ENCODE data around the gene SZRD1.
"Not testable (repeated sequence)": the region's sequence is repeated elsewhere in the genome, so short reads cannot be mapped to it uniquely, and the experiment has no call there.

The SZRD1 gene

GRCh38 chr1:16351994-16352841 lies 14.8 kb upstream of the SZRD1 start, which contains the start of gene FBXO42:
TSS of gene FBXO42 (minus strand) at chr1:16352480. CDS start at chr1:16315418, 37,062 bp downstream.
- H3K4me1 Mint-ChIP-seq, result peaks cover 13 to 47% of the 10 kb centered on the region in 2 donors
- ATAC-seq (replicated peaks) (peak; percentile 94 to 95), DNase-seq (peak; percentile 91)
- H3K27ac Mint-ChIP-seq, result peak within 1 kb of the TSS; percentile 97
- peak within 1 kb of the TSS; percentile 94 to 97 for H3K4me3 Mint-ChIP-seq
- no peaks in the 10 kb centered on the region for H3K9me3 Mint-ChIP-seq
- H3K36me3 Mint-ChIP-seq, result peaks cover 0 to 2% of the 10 kb centered on the region in 2 donors
- no peaks in the 10 kb centered on the region for H3K27me3 Mint-ChIP-seq

DNA sequence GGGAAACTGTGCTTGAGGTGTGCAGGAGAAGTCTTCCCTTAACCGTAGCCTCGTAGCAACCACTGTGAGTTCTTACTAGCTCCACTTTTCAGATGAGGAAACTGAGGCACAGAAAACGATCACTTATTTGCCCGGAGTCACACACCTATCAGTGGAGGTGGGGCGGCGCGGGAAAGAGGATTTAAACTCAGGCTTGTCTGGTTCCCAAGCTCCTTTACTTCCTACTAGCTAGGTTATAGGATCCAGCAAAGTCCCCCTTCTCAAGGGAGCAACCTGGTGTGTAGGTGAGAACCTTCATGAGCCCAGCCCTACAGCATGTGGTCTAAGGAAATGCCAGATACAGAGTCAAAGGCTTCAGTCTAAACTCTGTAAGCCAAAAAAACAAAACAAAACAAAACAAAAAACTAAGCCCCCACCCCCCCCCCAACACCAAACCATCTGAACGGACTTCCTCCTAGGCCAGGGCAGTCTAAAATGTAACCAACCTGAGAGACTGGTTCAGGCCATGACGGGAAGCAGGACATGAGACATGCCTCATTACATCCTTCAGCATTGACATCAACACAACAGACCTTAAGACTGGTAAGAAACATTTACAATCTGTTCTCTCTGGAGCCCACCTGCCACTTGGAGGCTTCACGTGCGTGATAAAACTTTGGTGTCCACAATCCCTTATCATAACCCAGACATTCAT lies 14.1 kb upstream of the SZRD1 start:
- no peak for DNase-seq
- ATAC-seq (replicated peaks), result peak in 1 of 2 donors; percentile 11
- H3K4me3 Mint-ChIP-seq, result peak overlapping the region; percentile 94 to 97
- no peaks in the 10 kb centered on the region for H3K9me3 Mint-ChIP-seq
- H3K4me1 Mint-ChIP-seq, result peaks cover 13 to 42% of the 10 kb centered on the region in 2 donors
- no peaks in the 10 kb centered on the region for H3K27me3 Mint-ChIP-seq
- peaks cover 0 to 2% of the 10 kb centered on the region in 2 donors for H3K36me3 Mint-ChIP-seq
- H3K27ac Mint-ChIP-seq, result peak overlapping the region; percentile 97

DNA sequence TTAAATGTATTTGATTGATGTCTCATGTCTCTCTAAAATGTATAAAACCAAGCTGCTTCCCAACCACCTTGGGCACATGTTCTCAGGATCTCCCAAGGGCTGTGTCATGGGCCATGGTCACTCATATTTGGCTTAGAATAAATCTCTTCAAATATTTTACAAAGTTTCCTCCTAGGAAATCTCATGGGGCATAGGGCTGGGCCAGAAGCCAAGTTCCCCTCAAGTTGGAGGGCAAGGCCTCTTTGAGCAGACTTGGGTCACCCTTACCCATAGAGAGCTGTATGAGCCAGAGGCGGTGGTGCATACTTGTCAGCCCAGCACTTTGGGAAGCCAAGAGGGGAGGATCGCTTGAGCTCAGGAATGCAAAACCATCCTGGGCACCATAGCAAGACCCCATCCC lies 12.4 kb upstream of the SZRD1 start:
- no peak for ATAC-seq (replicated peaks)
- Mint-ChIP-seq H3K27me3 (no peaks in the 10 kb centered on the region), H3K4me3 (no peak overlapping the region), H3K4me1 (peaks cover 13 to 34% of the 10 kb centered on the region in 2 donors), H3K36me3 (peaks cover 0 to 2% of the 10 kb centered on the region in 2 donors), H3K27ac (no peak overlapping the region), H3K9me3 (no peaks in the 10 kb centered on the region)
- no peak for DNase-seq

- Mint-ChIP-seq H3K4me3 (no peak overlapping the region), H3K27ac (no peak overlapping the region), H3K27me3 (no peaks in the 10 kb centered on the region), H3K9me3 (no peaks in the 10 kb centered on the region), H3K4me1 (peaks cover 4 to 13% of the 10 kb centered on the region in 2 donors), H3K36me3 (peaks cover 0 to 2% of the 10 kb centered on the region in 2 donors)
- ATAC-seq (replicated peaks), result no peak
- DNase-seq, result no peak
Observed at GRCh38 chr1:16356867-16357266, 10.2 kb upstream of the SZRD1 start.

GRCh38 chr1:16365146-16365498 lies 1.9 kb upstream of the SZRD1 start:
- DNase-seq, H3K27ac Mint-ChIP-seq: not testable (repeated sequence)
- H3K4me1 Mint-ChIP-seq, result peaks cover 13 to 30% of the 10 kb centered on the region in 2 donors

GRCh38 chr1:16367258-16367967 lies 371 bp downstream of the SZRD1 start:
- no peaks in the 10 kb centered on the region for H3K9me3 Mint-ChIP-seq
- peaks cover 20 to 26% of the 10 kb centered on the region in 2 donors for H3K36me3 Mint-ChIP-seq
- ATAC-seq (replicated peaks), result peak; percentile 71 to 76

More at GRCh38 chr1:16365146-16365498, 1.9 kb upstream of the SZRD1 start:
- not testable (repeated sequence) for ATAC-seq (replicated peaks); H3K9me3 Mint-ChIP-seq; H3K4me3 Mint-ChIP-seq; H3K27me3 Mint-ChIP-seq
- H3K36me3 Mint-ChIP-seq, result peaks cover 10 to 15% of the 10 kb centered on the region in 2 donors

DNA sequence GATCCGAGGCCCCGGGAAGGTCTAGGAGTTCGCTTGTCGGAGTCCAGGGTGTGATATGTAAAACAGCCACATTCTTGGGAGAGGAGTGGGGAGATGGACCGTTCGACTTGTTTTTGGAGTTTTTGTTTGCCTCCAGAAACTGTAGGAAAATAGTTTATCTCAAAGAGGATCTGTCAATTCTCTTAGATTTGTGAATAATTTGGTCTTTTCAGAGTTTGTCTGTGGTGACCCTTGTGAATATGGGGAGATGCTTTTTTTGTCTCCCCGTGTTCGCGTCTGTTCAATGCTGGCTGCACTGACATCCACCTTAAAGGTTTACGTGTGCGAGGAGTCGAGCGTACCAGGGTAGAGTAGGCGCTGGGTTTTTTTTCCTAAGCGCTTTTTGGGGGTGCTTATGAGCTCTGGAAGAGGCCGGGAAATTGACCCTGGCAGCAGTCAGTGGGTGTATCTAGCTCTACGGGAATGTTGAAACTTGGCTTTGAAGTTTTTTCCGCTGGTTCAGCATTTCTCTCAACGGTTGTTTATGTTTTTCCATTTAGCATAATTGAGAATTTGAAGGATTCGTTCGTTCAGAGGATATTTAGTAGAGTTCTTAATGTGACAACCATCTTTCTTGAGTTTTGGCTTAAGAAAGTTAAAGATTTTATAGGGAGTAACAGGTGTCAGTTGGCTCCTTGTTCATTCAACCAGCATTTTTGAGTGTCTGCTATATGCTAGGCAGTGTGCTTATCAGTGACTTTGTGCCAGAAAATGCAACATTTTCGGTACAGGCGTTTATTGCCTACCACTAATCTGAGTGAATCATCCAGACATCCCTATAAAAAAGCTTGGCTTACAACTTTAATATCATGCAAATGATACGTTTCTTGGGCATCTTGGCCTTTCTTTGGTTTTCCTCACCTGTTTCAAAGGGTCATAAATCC lies 1.2 kb downstream of the SZRD1 start:
- Mint-ChIP-seq H3K4me3 (peak overlapping the region; percentile 97), H3K4me1 (peaks cover 24 to 55% of the 10 kb centered on the region in 2 donors), H3K36me3 (peaks cover 26 to 33% of the 10 kb centered on the region in 2 donors), H3K27ac (peak overlapping the region; percentile 100), H3K27me3 (no peaks in the 10 kb centered on the region), H3K9me3 (no peaks in the 10 kb centered on the region)
- ATAC-seq (replicated peaks) (no peak), DNase-seq (no peak)

More at GRCh38 chr1:16367258-16367967, 371 bp downstream of the SZRD1 start:
- Mint-ChIP-seq H3K4me1 (peaks cover 18 to 49% of the 10 kb centered on the region in 2 donors), H3K4me3 (peak overlapping the region; percentile 97), H3K27ac (peak overlapping the region; percentile 100), H3K27me3 (no peaks in the 10 kb centered on the region)
- DNase-seq, result peak; percentile 93

DNA sequence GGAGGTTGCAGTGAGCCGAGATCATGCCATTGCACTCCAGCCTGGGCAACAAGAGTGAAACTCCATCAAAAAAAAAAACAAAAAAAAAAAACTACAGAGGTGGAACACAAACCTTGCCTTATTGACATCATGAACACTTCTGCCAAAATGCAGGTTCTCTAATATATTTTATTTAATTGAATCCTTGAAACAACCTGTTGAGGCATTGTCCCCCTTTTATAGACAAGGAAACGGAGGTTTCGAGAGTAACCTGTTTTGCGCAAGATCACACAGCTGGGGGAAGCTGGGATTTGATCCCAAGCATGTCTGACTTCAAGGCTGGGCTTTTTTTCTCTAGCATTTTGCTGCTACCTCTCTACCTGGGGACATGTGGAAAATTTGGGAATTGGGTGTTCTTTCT lies 2.8 kb downstream of the SZRD1 start:
- DNase-seq, result no peak
- H3K27ac Mint-ChIP-seq, result no peak overlapping the region
- H3K36me3 Mint-ChIP-seq, result peaks cover 31 to 42% of the 10 kb centered on the region in 2 donors
- ATAC-seq (replicated peaks), result no peak
- H3K4me3 Mint-ChIP-seq, result peak overlapping the region; percentile 97
- H3K4me1 Mint-ChIP-seq, result peaks cover 24 to 63% of the 10 kb centered on the region in 2 donors
- no peaks in the 10 kb centered on the region for H3K27me3 Mint-ChIP-seq
- no peaks in the 10 kb centered on the region for H3K9me3 Mint-ChIP-seq

GRCh38 chr1:16371725-16372124 lies 4.7 kb downstream of the SZRD1 start:
- peak overlapping the region; percentile 44 to 72 for H3K4me3 Mint-ChIP-seq
- DNase-seq (no peak), ATAC-seq (replicated peaks) (no peak)
- H3K36me3 Mint-ChIP-seq, result peaks cover 31 to 55% of the 10 kb centered on the region in 2 donors
- H3K4me1 Mint-ChIP-seq, result peaks cover 33 to 82% of the 10 kb centered on the region in 2 donors
- H3K9me3 Mint-ChIP-seq, result no peaks in the 10 kb centered on the region
- H3K27me3 Mint-ChIP-seq, result no peaks in the 10 kb centered on the region
- peak overlapping the region; percentile 68 for H3K27ac Mint-ChIP-seq

DNA sequence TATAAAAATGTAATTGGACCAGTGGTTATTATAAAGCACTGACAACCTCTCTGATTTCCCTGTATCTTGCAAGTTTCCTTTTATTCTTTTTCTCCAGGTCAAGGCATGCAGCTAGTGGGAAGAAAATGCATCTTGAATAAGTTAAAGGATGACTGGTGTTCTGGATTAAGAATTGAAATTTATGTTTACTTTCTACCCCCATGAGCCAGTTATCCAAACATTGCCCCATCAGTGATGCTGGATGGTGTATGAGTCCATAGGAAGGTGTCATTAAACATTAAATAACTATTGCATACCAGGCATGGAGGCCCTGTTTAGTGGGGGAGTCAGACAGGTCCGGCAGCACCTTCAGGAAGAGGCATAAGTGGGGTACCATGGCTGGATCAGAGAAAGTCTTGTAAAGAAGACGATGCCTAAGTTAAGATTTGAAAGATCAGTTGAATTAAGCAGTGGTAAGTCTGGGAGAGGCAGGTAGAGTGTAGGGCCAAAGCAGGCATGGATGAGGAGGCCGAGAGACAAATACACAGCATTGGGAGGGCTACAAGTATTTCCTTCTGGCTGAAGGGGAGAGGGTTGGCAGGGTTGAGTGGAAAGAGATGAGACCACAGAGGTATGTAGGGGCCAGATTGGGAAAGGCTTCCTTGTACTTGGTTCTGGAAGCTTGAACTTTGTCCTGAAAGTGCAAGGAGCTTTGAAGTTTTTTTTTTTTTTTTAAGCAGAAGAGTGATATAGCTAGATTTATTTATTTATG lies 5.7 kb downstream of the SZRD1 start:
- Mint-ChIP-seq H3K36me3 (peaks cover 33 to 57% of the 10 kb centered on the region in 2 donors), H3K4me1 (peaks cover 40 to 92% of the 10 kb centered on the region in 2 donors), H3K27me3 (no peaks in the 10 kb centered on the region), H3K9me3 (no peaks in the 10 kb centered on the region), H3K27ac (no peak overlapping the region), H3K4me3 (peak overlapping the region in 1 of 2 donors; percentile 2)
- ATAC-seq (replicated peaks) (no peak), DNase-seq (no peak)

- H3K36me3 Mint-ChIP-seq, result peaks cover 26 to 54% of the 10 kb centered on the region in 2 donors
- ATAC-seq (replicated peaks), result no peak
Observed at GRCh38 chr1:16374266-16374665, 7.2 kb downstream of the SZRD1 start.

DNA sequence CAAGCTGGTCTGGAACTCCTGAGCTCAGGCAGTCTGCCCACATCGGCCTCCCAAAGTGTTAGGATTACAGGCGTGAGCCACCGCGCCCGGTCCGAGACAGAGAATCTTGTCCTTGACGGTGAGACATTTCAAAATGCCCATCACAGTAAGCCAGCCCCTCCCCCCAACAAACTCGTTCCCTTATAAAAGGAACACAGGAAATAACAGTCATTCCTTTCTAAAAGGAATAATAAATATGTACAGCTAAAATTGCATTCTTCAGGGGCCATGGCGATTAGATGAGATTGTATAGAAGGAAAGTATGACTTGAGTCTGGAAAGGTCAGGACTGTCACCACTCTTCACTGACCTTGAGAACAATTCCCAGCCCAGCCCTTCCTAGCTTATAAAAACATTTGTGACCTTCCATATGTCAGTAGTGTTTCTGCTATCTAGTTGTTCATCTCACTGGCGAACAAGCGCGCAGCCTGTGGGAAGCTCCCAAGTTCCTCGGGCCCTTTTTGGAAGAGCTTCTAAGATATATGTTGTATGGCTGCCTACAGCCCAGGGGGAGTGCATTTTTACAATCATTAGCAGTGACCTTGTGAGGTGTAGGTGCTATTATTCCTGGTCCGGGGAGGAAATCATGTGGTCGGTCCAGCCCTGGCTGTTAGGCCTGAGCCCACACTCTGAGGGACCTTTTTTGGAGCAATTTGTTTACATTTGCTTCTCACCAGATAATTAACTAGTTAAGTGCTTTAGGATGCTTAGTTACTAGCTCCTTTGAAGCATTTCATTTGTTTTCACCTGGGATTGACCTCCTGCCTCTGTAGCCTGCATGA lies 8.7 kb downstream of the SZRD1 start:
- Mint-ChIP-seq H3K9me3 (no peaks in the 10 kb centered on the region), H3K4me3 (no peak overlapping the region), H3K27ac (peak overlapping the region; percentile 39), H3K4me1 (peaks cover 41 to 90% of the 10 kb centered on the region in 2 donors), H3K27me3 (no peaks in the 10 kb centered on the region), H3K36me3 (peaks cover 23 to 58% of the 10 kb centered on the region in 2 donors)
- ATAC-seq (replicated peaks) (no peak), DNase-seq (no peak)

More at GRCh38 chr1:16374266-16374665, 7.2 kb downstream of the SZRD1 start:
- peaks cover 41 to 93% of the 10 kb centered on the region in 2 donors for H3K4me1 Mint-ChIP-seq
- H3K27ac Mint-ChIP-seq, result peak overlapping the region; percentile 57
- no peak overlapping the region for H3K4me3 Mint-ChIP-seq
- no peak for DNase-seq
- H3K27me3 Mint-ChIP-seq, result no peaks in the 10 kb centered on the region
- H3K9me3 Mint-ChIP-seq, result no peaks in the 10 kb centered on the region

Measured in stimulated activated naive B cell treated with anti-CD40 and anti-IgM and Interleukin-4, amounts not matched to agents 10 μg/mL and 1 μg/mL and 100 μg/mL, for 72 hours (primary cell).